HG03565 (cell line): ENCODE data around the gene TLX2.
"Not testable (repeated sequence)": the region's sequence is repeated elsewhere in the genome, so short reads cannot be mapped to it uniquely, and the experiment has no call there.

ENCODE experiments used
- ATAC-seq: cut with Tn5 transposase; IDR thresholded peaks from one replicate; pipeline ENCODE4 v1.9.1; 2021; ENCODE audit warnings: mild to moderate bottlenecking, moderate library complexity; ENCODE audit not compliant: unreplicated experiment

Gene TLX2

DNA sequence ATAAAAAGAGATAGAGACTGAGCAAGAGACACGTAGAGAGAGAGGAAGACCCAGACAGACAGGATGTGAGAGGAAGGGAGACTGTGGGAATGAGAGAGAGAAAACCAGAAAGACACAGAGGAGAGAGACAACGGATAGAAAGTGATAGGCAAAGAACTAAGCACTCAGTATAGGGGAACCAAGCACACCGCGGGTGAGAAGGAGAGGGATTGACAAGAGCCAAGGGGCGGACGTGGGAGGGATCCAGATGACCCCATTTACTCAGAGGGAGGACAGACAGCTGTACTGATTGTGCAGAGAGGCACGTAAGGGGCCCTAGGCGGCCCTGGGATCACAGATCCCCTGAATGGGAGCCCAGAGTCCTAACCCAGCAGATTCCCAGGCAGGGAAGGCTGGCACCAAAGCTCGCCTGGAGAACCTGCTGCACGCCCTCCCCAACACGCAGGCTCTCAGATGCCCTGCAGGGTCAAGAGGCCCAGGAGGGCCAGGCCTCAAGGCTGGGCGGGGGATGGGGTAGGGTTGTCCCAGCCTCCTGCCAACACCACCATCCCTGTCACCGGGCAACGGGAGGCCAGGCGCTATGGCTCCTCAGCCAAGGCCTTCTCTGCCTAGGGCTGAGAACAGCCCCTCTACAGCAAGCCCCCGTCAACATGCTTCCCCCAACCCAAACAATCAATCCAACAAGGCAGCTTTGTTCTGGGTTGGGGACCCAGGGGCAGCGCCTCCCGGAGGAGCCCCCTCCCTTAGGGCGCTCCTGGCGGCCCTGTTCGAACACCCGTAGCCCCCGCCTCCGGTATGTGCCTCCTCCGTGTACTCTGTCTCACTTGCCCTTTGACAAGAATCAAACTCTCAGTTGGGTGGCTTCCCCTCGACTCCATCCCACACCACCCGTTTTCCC is 38.9 kb downstream of the TLX2 start:
- ATAC-seq, result no peak

DNA sequence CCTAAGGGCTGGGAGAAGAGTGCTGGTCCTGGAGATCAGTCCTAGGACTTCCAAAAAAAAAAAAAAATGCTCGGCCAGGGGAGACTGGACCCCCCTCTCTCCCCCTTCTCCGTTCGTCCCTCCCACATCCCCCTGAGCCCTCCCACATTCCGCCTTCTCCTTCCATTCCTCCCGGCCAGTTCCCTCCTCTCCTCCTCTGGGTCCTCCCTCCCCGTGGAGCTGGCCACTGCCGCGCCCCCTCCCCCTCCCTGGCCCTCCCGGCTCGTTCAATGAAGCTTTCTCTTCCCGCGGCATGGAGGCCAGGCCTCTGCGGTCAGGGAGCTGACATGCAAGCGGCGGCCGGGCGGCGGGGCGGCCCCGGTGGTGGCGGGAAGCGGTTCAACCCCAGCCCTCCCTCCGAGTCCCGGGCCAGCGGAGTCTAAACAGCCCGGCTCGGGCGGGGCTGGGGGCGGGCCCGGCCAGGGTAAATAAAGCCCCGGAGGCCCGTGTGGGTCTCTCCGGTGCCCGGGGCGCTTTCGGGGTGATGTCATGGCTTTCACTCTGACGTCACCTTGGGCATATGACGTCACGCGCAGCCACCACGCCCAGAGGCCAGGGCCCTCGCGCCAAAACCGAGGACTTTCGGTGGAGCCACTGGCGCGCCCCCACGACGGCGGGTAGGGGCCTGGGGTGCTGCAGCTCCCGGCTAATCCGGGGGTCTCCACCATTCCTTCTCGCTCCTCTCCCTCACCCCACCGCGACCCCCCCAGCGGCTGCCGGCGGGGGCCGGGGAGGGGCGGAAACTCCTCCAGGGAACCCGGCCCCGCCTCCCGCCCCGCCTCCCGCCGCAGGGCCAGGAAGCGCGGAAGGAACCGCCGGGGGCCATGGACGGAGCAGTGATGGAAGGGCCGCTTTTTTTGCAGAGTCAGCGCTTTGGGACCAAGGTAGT is 39.9 kb downstream of the TLX2 start, which contains the start of the genes DOK1 and LOXL3:
Gene DOK1, plus strand, starts transcription at position 829 of the 928 bp plus-strand sequence. Its CDS starts 35 bp downstream, at position 864.
Gene LOXL3, minus strand, starts transcription at position 51 of the 928 bp plus-strand sequence. CDS start 1,308 bp downstream, outside the sequence.
- peak; percentile 40 for ATAC-seq

DNA sequence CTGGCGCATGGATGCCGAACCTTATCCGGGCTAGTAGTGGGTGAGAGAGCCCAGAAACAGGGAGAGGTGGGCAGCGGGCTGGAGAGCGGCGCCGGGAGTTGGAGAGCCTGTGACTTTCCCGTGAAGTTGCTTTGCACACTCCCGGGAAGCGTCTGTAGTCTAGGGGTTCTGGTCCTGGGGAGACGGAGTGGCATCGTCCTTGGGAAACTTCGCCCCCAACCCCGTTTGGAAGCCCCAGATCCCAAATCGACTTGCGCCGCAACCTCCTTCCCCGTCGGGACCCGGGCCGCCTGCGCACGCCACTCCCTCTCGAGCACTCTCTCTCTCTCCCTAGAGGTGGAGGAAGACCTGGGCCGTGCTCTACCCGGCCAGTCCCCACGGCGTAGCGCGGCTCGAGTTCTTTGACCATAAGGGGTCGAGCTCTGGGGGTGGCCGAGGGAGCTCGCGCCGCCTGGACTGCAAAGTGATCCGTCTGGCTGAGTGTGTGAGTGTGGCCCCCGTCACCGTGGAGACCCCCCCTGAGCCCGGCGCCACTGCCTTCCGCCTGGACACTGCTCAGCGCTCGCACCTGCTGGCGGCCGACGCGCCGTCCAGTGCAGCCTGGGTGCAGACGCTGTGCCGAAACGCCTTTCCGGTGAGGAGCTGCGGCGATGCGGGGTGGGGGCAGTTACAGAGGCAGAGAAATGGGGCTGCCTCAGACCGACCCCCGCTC is 40.7 kb downstream of the TLX2 start:
- no peak for ATAC-seq

DNA sequence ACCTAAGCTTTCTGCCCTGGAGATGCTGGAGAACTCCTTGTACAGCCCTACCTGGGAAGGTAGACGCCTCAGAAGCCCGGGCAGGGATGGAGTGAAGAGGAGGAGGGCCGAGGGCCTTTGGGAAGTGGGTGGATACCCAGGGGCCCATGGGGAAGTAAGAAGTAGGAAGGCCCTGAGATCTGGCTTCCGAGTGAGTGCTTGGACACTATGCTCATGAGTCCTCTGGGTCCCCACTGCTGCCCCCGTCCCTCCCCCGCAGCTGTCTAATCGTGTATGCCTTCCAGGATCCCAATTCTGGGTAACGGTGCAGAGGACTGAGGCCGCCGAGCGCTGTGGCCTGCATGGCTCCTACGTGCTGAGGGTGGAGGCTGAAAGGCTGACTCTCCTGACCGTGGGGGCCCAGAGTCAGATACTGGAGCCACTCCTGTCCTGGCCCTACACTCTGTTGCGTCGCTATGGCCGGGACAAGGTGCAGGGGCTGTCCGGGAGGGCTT is 41.4 kb downstream of the TLX2 start:
- no peak for ATAC-seq

DNA sequence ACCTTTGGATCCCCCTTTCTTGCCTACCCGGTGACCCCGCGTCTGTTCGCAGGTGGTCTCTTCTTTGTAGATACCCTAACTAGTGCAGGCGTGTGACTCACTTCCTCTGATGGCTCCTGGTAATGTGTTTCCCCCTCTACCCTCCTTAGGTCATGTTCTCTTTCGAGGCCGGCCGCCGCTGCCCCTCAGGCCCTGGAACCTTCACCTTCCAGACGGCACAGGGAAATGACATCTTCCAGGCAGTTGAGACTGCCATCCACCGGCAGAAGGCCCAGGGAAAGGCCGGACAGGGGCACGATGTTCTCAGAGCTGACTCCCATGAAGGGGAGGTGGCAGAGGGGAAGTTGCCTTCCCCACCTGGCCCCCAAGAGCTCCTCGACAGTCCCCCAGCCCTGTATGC is 41.9 kb downstream of the TLX2 start:
- ATAC-seq, result no peak

DNA sequence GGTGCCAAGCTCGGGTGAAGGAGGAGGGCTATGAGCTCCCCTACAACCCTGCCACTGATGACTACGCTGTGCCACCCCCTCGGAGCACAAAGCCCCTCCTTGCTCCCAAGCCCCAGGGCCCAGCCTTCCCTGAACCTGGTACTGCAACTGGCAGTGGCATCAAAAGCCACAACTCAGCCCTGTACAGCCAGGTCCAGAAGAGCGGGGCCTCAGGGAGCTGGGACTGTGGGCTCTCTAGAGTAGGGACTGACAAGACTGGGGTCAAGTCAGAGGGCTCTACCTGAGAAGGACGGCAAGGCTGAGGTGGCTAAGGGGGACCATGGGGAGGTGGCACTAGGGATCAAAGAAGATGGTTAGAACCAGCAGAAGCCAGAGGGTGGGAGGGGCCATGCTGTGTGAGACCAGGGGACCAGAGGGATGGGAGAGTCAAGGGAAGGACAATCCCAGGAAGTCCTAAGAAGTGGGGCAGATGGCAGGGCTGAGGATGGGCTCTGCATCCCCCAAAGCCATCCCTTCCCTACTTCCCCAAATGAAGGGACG is 42.7 kb downstream of the TLX2 start:
- ATAC-seq, result no peak

DNA sequence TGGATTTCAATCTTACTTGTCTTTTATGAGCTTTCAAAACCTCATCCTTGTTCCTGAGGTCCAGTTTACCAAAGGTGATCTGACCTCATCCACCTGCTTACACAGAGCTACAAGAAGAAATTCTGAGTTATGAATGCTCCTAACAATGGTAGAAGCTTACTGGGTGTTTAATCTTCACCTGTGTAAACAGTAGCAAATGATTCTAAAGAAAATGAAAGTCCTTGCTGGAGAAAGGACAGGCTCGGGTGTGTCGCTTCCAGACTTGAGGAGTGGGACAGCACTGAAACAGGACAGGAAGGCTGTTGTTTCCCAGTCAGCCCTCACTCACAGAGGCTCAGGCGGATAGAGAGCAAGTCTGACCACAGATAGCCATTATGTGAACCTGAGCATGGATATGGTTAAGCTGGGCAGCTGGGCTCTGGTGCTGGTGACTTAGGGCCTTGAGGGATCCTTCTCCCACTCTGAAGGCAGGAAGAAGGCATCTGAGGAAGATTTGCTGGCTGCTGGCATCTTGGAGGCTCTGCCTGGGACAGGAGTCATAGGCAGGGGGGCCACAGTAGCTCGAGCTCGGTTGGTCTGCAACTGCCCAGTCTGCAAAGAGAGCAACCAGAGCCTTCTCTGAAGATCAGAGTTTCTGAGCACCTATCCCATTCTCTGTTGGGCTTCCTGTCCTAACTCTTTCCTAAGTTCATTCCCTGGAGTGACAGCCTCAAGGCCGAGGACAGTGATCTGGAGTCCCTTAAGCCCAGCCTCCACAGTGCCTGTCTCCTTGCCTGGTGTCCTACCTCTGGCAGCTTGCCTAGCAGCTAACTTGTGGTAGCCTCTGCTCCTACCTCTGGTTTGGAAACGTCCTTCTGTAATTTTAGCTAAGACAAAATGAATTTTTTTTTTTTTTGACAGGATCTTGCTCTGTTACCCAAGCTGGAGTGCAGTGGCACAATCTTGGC is 44.3 kb downstream of the TLX2 start:
- ATAC-seq, result no peak

DNA sequence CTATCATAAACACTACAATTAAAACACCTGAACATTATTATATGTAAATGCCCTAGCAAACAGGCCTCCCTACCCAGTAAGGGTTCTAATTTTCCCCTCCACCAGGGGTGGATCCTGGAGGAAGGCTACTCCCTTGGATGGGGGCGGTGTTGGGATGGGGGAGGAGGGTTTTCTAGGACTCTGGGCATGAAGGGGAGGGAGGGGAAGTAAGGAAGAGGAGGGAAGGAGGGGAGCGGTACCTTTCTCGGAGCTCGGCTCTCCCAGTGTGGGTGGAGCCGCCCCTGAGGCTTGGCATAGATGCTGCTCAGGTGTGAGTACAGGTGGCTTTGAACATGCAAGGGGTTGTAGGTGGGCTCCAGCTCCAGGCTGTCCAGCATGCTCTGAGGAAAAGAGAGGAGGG is 45.7 kb downstream of the TLX2 start:
- no peak for ATAC-seq

DNA sequence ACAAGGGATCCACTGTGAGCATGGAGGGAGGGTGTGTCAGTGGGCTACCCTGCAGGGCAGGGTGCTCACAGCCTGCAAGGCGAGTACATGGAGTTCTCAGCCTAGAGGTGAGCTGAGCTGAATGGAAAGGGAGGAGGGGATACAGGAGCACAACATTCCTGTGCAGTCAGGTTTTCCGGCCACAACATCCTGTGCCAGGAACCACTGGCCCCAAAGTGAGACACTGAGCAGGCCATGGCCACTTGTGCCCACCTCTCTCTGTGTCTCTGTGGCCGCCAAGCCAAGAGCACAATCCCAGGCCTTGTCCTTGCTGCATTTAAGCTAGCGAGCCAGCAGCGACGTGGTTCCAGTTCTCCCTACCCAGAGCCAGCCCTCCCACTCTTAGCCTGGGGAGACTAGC is 46.3 kb downstream of the TLX2 start:
- no peak for ATAC-seq

DNA sequence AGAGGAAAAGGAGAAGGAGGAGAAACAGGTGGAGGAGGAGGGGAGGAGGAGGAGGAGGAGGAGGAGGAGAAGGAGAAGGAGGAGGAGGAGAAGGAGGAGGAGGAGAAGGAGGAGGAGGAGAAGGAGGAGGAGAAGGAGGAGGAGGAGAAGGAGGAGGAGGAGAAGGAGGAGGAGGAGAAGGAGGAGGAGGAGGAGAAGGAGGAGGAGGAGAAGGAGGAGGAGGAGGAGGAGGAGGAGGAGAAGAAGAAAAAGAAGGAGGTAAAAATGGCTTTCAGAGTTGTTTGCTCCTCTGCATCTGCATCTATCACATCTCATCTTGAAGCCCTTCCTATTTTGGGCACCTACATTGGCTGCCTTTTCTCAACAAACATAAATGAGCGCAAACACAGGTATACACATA is 46.8 kb downstream of the TLX2 start:
- not testable (repeated sequence) for ATAC-seq

DNA sequence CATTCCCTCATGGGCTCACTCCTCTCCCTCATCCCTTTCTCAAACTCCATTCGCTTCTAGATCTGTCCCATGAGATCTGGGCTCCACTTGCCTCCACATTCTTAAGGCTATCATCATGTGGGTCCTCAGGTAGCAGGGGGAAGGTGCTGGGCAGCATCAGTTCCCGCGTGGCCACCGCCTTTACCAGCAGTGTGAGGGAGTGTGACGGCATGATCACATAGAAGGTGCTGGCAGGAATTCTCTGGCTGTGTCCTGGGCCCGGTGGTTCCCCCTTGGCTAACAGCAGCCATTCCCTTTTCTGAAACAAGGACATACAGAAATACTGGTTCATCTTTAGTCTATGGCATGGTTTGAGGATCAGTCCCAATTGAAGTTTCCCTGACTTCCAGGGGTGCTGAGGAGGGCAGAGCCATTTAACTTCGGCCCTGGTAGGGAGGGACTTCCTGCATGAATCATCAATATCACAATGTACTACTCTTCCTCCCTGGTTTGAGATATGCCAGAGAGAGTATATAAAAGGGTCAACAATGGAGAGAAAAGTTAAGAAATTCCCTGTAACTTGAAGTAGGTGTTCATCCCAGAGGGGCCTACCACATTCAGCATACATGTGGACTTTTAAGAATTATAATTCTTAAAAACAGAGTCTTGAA is 48.0 kb downstream of the TLX2 start:
- no peak for ATAC-seq

DNA sequence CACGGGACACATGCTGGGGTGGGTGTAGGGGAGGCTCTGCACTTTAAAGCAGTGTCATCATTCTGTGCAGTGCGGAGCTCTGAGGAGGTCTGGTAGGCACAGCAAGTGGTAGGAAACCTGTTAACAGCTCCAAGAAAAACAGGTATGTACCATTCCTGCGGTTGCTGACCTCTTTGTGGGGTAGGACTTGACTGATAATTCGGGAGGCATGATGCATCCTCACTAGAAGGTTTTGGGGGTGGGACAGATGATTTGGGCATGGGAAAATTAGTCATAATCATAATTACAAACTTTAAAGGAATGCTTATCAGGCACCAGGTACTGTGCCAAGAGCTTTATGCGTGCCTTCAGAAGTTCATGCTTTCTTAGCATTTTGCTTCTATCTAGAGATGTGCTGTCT is 50.0 kb downstream of the TLX2 start:
- no peak for ATAC-seq

DNA sequence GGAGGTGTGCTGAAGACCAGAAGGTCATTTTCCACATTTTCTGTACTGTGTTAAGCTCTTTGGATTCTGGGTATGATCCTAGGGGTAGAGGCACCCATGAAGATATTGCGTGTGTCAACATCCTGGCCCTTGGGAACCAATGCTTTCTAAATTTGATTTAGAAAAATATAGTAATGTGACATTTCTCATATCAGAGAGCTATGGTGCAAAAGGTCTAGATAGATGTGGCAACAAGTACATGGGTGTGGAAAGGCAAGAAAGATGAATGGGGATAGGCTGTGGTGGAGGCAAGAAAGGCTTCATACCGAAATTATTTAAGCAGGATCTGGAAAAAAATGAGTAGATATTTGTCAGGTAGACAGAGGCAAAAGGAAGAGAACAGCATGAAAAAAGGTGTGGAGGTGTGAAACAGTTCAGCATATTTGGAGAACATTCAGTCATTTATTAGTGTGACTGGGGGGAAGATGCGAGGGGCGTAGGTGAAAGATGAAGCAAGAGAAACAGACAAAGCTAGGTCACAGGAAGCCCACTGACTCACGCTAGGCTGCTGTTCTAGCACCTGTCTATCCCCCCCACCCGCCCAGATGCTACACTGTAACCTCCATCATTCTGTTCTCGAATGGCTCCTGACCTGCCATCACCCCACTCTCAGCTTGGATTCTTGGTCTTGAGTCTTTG is 52.0 kb downstream of the TLX2 start:
- ATAC-seq, result no peak

DNA sequence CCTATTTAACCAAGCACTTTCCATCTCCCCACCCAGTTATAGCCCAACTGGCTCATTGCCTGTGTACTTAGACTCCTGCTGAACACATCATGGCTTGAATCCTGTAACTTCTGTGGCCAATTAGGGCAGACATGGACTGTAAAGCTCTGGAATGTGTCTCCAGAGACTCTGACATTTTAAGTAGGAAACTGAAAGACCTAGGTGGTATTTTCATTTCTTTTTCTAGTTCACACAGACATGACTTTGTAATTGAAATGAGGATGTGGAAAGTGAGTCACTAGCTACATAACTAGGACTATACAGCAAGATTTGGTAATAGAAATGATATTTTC is 52.5 kb downstream of the TLX2 start:
- ATAC-seq, result no peak
